GM19193 (cell line): ENCODE measurements around the gene ZBTB43.

ENCODE experiments used
- POLR2A ChIP-seq: IDR thresholded peaks from 4 replicates; pipeline ENCODE4 v1.6.1; 2011; ENCODE audit not compliant: insufficient read depth, insufficient read length; ENCODE audit errors: extremely low read depth

The ZBTB43 gene, protein sequence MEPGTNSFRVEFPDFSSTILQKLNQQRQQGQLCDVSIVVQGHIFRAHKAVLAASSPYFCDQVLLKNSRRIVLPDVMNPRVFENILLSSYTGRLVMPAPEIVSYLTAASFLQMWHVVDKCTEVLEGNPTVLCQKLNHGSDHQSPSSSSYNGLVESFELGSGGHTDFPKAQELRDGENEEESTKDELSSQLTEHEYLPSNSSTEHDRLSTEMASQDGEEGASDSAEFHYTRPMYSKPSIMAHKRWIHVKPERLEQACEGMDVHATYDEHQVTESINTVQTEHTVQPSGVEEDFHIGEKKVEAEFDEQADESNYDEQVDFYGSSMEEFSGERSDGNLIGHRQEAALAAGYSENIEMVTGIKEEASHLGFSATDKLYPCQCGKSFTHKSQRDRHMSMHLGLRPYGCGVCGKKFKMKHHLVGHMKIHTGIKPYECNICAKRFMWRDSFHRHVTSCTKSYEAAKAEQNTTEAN

GRCh38 chr9:126804696-126805553, at the start of gene ZBTB43:
Gene ZBTB43 (plus strand): TSS chr9:126805040. CDS start chr9:126832510, 27,470 bp downstream.
- TF ChIP-seq POLR2A = peak; percentile 90

- TF ChIP-seq POLR2A = no peak
Measured at GRCh38 chr9:126755317-126755875, 49.4 kb upstream of the ZBTB43 start.

- no peak for TF ChIP-seq POLR2A
Measured at GRCh38 chr9:126756238-126756637, 48.6 kb upstream of the ZBTB43 start.

- no peak for TF ChIP-seq POLR2A
Measured at GRCh38 chr9:126756876-126757415, 47.9 kb upstream of the ZBTB43 start.

DNA sequence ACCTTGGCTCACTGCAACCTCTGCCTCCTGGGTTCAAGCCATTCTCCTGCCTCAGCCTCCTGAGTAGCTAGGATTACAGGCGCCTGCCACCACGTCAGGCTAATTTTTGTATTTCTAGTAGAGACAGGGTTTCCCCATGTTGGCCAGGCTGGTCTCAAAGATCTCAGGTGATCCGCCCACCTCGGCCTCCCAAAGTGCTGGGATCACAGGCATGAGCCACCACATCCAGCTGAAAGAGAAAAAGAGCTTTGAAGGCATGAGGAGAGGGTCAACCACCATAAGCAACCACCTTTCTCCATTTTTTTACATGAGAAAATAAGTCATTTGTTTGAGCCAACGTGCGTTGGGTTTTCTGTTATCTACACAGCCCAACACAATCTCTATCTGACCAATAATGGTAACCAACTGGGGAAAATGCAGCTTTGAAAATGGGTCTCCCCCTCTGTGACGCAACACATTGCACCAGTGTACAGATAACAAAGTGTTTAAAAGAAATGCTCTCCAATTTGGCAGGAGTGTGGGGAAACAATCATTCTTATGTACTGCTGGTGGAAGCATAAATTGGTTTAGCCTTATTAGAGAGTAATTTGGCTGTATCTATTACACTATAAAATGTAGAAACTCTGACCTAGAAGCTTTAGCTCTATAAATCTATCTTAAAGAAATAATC, 45.8 kb upstream of the ZBTB43 start:
- TF ChIP-seq POLR2A = no peak

GRCh38 chr9:126761274-126761673, 43.6 kb upstream of the ZBTB43 start:
- no peak for TF ChIP-seq POLR2A

GRCh38 chr9:126763130-126763764, 41.6 kb upstream of the ZBTB43 start:
- TF ChIP-seq POLR2A = no peak

GRCh38 chr9:126773004-126773607, 31.7 kb upstream of the ZBTB43 start:
- TF ChIP-seq POLR2A = no peak

DNA sequence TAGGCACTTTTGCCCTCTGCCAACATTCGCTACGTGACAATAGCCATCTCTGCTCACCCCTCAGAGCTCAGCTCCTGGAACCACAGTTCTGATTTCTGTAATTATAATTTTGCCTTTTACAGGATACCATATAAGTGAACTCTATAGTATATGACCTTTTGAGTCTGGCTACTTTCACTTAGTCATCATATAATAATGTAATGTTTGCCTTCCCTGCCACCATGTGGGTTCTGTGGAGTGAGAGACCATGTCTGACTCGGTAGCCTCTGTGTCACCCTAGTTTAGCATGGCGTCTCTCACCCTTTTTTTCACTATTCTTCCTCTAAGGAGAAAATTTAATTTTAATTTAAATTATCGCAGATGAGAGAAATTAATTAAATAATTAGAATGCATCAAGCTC, 28.9 kb upstream of the ZBTB43 start:
- TF ChIP-seq POLR2A = no peak

- no peak for TF ChIP-seq POLR2A
Measured at GRCh38 chr9:126777733-126778132, 27.1 kb upstream of the ZBTB43 start.

DNA sequence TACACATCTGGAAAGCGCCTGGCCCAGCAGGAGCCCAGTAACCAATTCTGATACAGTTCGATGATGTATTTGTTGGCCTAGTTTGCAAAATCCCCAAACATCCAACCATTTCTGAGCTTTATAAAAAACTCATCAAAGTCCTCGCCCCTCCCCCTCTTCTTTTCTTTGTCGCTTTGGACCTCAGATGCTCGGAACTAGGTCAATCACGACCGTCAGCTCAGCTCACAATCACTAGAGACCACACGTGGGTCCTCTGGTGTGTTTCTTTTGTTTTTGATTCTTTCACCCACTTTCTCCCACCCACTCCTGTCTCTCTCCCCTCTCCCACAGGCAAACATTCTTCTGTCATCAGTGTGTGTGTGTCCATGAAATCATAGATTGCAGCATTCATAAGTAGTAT, 26.7 kb upstream of the ZBTB43 start:
- TF ChIP-seq POLR2A = no peak

DNA sequence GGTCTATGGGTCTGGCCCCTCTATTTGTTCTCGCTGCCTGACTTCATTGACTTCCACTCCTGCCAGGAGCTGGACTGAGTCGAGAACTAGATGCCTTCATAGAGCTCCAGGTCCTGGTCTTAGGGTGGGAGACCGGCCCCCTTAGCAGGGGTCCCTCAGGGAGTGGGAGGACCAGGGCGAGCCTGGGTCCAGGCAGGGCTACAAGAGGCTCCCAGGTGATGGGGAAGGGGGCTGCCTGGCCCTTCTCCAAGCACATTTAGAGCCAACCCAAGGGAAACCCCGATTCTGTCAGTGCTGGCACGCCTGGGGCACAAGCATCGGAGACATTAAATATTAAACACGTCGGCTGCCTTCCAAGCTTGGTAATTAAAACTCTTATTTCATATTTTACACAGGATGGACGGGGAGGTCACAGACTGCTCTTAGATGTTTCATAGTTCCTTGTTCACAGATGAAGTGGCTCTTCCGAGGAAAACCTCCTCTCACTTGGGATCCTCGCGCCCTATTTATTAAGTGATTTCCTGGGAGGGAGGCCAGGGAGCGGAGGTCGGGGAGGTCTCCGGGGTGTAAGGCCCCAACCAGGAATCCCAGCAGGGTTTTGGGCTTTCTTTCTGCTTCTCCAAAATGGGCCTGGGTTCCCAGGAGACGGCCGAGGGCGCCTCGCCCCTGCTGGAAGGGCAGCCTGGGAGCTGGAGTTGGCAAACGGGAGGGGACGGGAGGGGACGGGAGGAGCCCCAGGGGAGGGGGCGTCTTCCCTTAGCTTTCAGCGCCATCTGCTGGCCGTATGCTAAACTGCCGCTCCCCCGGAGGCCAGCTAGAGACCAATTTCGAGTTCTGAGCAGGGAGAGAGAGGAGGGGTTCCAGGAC, 23.4 kb upstream of the ZBTB43 start:
- no peak for TF ChIP-seq POLR2A

GRCh38 chr9:126782053-126782388, 22.8 kb upstream of the ZBTB43 start:
- TF ChIP-seq POLR2A = no peak
